Stimulated activated CD8-positive, alpha-beta memory T cell treated with anti-CD3 and anti-CD28 coated beads, Interleukin-7, amount 100 ng/mL, for 1 hour (primary cell): ENCODE results near the gene RGP1.

Experiments
- DNase-seq, 2 donors: peaks; one replicate each; pipeline ENCODE4 v3.0.0-alpha.2; 2020; ENCODE audit warnings: low read depth in 2 of 2

RGP1 gene

GRCh38 chr9:35771534-35771933, 22.4 kb downstream of the RGP1 start:
- DNase-seq, result no peak

- DNase-seq, result no peak
These were observed 22.9 kb downstream of the RGP1 start for GRCh38 chr9:35771943-35772342.

GRCh38 chr9:35774907-35775635, 26.0 kb downstream of the RGP1 start:
- no peak for DNase-seq

GRCh38 chr9:35776018-35776417, 26.9 kb downstream of the RGP1 start:
- DNase-seq, result no peak

GRCh38 chr9:35778496-35778895, 29.4 kb downstream of the RGP1 start:
- DNase-seq, result no peak

DNA sequence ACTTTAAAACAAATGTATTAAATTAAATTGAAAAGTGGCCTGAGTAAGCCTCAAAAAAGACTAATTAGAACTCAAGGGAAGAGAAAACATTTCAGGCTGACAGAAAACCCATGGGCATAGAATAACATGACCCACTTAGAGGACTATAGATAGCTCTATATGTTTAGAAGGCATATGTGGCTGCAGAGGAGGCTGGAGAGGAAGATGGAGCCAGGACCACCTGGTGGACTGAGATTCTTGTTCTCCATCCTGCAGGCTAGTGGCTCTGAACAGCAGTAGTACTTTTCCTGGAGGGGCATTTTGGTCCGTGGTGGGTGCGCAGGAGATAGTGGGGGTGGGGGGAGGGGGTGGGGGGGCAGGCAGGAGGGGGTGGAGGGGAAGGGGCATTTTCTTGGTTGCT, 32.0 kb downstream of the RGP1 start:
- DNase-seq, result no peak

- DNase-seq, result no peak
These were observed 34.3 kb downstream of the RGP1 start for GRCh38 chr9:35783418-35783817.

GRCh38 chr9:35789541-35789940, 40.5 kb downstream of the RGP1 start:
- no peak for DNase-seq

- DNase-seq, result no peak
These were observed 40.9 kb downstream of the RGP1 start for GRCh38 chr9:35790025-35790384.

DNA sequence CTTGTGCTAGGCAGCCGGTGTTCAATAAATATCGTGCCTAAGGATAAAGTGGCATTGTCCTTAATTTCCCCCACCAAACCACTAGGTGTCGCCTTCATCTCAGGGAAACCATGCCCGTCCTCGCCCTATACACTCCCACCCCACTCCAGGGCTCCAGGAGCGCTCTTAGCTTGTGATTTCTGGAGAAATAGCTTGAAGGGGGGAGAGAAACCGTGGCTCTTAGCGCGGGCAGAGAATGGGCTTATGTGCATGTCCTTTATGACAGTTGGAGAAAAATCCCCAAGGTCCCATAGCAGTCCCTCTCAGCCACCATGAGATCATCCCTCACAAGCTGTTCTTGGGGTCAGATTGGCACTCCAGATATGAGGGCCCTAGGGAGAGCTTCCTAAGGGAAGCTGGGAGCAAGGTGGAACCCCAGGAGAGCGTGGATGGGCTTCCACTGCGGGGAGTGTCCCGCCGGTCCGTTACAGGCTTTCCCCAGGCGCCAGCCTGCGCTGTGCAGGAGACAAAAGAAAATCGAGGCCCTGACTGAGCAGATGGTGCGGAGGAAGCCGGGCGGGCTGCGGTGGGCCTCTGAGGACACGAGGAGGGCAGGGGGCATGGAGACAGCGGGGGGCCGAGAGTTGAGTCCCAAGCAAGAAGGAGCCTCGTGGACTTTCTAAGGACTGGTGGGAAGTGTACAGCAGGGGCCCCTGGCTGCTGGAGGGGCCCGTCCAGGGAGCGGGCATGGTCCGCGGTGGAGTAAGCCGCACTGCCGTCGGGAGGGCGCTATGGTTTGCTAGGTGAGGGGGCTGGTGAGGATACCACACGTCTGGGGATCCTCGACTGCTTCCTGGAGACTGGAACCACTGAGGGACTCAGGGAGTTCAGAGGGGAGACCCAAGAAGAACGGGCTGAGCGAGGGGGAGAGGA, 41.6 kb downstream of the RGP1 start:
- DNase-seq, result peak; percentile 15 to 24

GRCh38 chr9:35791297-35791921, 42.3 kb downstream of the RGP1 start, which contains the start of gene NPR2:
Gene NPR2 (plus strand): TSS chr9:35791591. CDS start chr9:35792409, 818 bp downstream.
- no peak for DNase-seq

DNA sequence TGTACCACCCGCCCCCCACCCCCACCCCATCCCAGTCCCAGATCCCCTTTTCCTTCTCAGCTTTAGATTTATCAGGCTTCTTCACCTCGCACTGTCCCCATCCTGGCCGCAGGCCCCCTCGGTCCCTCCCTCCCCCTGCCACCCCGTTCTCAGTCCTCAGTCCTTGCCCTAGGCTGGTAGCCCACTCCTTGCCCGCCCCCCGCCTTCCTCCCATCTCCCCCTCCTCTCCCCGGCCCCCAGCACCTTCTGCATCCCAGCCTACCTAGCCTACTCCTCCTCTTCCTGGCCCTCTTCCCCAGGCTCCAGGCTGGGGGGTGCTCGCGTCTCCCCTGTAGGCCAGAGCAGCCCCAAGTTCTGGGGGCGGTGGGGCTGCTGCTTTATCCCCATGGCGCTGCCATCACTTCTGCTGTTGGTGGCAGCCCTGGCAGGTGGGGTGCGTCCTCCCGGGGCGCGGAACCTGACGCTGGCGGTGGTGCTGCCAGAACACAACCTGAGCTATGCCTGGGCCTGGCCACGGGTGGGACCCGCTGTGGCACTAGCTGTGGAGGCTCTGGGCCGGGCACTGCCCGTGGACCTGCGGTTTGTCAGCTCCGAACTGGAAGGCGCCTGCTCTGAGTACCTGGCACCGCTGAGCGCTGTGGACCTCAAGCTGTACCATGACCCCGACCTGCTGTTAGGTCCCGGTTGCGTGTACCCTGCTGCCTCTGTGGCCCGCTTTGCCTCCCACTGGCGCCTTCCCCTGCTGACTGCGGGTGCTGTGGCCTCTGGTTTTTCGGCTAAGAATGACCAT, 43.1 kb downstream of the RGP1 start:
- no peak for DNase-seq

DNA sequence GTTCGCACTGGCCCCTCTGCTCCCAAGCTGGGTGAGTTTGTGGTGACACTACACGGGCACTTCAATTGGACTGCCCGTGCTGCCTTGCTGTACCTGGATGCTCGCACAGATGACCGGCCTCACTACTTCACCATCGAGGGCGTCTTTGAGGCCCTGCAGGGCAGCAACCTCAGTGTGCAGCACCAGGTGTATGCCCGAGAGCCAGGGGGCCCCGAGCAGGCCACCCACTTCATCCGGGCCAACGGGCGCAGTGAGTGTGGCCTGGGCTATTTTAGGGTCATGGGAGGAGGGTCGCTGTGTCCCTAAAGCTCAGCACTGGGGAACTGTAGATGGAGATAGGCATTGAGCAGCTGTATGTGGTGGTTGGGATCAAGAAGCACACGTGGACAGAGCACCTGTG, 43.7 kb downstream of the RGP1 start:
- DNase-seq, result no peak

GRCh38 chr9:35793461-35793860, 44.4 kb downstream of the RGP1 start:
- no peak for DNase-seq

DNA sequence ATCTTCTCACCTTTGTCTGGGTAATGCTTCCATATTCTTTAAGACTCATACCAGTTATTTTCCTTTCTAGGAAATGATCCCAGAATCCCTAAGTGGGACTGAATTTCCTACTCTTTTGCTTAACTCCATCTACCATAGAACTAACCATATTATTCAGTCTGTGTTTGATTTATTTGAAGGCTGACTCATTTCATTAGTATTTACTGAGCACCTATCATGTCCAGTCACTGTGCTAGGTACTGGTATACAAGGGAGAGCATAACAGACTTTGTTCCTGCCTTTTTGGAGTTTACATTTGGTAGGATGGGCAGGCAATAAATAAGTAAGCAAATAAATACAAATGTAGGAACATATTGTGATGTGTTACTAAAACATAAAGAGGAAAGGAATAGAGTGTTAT, 46.6 kb downstream of the RGP1 start:
- no peak for DNase-seq

- no peak for DNase-seq
These were observed 48.4 kb downstream of the RGP1 start for GRCh38 chr9:35797311-35798109.

DNA sequence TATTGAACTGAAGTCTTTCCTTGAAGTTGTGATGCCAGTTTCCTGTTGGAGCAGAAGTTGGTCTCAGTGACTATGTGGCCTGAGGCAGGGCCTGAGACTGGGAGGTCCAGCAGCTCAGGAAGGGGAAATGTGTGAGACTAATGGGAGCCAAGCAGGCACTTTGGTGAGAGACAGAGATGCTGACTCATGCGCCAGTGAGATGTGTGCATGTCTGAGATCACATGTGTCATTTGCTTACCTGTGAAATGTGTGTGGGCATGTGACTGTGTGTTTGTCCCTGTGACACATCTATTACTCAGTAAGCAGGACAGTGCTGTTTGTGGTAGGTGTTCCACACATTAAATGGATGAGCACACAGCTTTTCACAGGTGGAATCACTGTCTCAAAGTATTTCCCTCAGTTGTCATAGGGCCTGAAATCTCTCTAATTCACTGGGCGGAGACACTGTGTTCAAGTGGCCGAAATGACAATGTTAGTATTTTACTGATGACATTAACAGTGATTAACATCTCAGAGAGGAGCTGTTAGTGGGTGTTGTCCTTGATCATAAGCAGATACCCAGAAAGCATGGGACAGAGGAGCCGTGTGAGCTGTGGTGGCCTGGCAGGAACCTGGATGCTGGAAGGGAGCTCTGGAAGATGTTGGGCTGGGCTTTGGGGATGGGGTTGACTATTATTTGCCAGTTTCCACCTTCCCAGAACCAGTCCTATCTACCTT, 49.7 kb downstream of the RGP1 start:
- DNase-seq, result no peak

DNA sequence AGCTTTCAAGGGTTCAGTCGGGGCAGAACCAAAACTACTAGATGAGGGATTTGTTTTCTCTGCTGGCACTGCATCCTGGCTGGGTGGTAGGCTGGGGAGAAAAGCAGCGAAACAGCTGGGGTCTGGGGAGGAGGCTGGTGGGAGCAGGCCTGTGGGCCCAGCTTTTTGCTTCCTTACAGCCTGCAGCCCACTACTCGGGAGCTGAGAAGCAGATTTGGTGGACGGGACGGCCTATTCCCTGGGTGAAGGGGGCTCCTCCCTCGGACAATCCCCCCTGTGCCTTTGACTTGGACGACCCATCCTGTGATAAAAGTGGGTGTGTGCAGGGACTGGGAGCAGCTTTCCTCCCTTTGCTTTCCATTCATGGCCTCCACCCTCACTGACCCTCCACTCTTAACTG, 51.4 kb downstream of the RGP1 start:
- DNase-seq, result no peak

- DNase-seq, result no peak
These were observed 52.4 kb downstream of the RGP1 start for GRCh38 chr9:35801328-35802128.
